Effector CD4-positive, alpha-beta T cell (primary cell): ENCODE data around the gene AP3B1.

ENCODE experiments used
- DNase-seq: peaks from one replicate; pipeline ENCODE4 v3.0.0-alpha.2; 2020
- total RNA-seq: gene quantifications from one replicate; lab custom pipeline; 2026; lab: John Stamatoyannopoulos, UW

AP3B1 gene
- 98.9 reads per million, percentile 82 among the genes with 10 or more reads in this experiment for total RNA-seq

GRCh38 chr5:78294248-78295034 is at the start of gene AP3B1:
AP3B1 (minus strand) TSS chr5:78294698; CDS start chr5:78294579, 119 bp downstream.
- DNase-seq = peak; percentile 98

GRCh38 chr5:78341440-78341839 is 46.9 kb upstream of the AP3B1 start:
- no peak for DNase-seq

GRCh38 chr5:78339617-78340436 is 45.3 kb upstream of the AP3B1 start:
- DNase-seq = no peak

- no peak for DNase-seq
These were observed 42.2 kb upstream of the AP3B1 start for GRCh38 chr5:78336698-78337097.

- DNase-seq = no peak
These were observed 41.5 kb upstream of the AP3B1 start for GRCh38 chr5:78335976-78336375.

- DNase-seq = no peak
These were observed 40.3 kb upstream of the AP3B1 start for GRCh38 chr5:78334811-78335210.

GRCh38 chr5:78331523-78332080 is 37.1 kb upstream of the AP3B1 start:
- no peak for DNase-seq

GRCh38 chr5:78328585-78329173 is 34.2 kb upstream of the AP3B1 start:
- no peak for DNase-seq

- DNase-seq = no peak
These were observed 33.4 kb upstream of the AP3B1 start for GRCh38 chr5:78327761-78328510.

- DNase-seq = no peak
These were observed 32.4 kb upstream of the AP3B1 start for GRCh38 chr5:78326930-78327329.

GRCh38 chr5:78323241-78323640 is 28.7 kb upstream of the AP3B1 start:
- DNase-seq = no peak

GRCh38 chr5:78320401-78320800 is 25.9 kb upstream of the AP3B1 start:
- DNase-seq = no peak

- DNase-seq = no peak
These were observed 23.8 kb upstream of the AP3B1 start for GRCh38 chr5:78318337-78318736.

- no peak for DNase-seq
These were observed 23.0 kb upstream of the AP3B1 start for GRCh38 chr5:78317515-78317914.

GRCh38 chr5:78308703-78309102 is 14.2 kb upstream of the AP3B1 start:
- no peak for DNase-seq

- DNase-seq = no peak
These were observed 6.1 kb upstream of the AP3B1 start for GRCh38 chr5:78300464-78301045.

- peak; percentile 47 for DNase-seq
These were observed 800 bp upstream of the AP3B1 start for GRCh38 chr5:78295035-78295961.

GRCh38 chr5:78293851-78294247 is 649 bp downstream of the AP3B1 start:
- no peak for DNase-seq

GRCh38 chr5:78291687-78292086 is 2.8 kb downstream of the AP3B1 start:
- no peak for DNase-seq

- DNase-seq = no peak
These were observed 4.6 kb downstream of the AP3B1 start for GRCh38 chr5:78289911-78290310.

GRCh38 chr5:78288246-78288645 is 6.3 kb downstream of the AP3B1 start:
- no peak for DNase-seq
